ENCODE results near the gene UCHL1.

DNA sequence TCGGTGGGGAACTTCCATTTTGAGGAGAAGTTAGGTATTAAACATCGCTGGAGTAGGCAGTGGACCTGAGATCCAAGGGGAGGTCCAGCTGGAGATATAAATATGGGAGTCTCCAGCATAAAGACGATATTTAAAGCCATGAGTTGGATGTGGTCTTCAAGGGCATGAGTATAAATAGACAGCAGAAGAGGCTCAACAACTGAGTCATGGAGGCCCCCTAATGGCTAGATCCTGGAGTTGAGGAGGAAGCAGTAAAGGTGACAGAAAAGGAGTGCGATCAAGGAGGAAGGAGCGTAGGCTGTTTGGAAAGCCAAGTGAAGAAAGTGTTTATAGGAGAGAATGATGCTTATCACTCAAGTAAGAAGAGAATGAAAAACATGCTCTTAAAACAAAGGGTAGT, 24.3 kb upstream of the UCHL1 start:
- TF ChIP-seq, protein P1, sequence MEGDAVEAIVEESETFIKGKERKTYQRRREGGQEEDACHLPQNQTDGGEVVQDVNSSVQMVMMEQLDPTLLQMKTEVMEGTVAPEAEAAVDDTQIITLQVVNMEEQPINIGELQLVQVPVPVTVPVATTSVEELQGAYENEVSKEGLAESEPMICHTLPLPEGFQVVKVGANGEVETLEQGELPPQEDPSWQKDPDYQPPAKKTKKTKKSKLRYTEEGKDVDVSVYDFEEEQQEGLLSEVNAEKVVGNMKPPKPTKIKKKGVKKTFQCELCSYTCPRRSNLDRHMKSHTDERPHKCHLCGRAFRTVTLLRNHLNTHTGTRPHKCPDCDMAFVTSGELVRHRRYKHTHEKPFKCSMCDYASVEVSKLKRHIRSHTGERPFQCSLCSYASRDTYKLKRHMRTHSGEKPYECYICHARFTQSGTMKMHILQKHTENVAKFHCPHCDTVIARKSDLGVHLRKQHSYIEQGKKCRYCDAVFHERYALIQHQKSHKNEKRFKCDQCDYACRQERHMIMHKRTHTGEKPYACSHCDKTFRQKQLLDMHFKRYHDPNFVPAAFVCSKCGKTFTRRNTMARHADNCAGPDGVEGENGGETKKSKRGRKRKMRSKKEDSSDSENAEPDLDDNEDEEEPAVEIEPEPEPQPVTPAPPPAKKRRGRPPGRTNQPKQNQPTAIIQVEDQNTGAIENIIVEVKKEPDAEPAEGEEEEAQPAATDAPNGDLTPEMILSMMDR (IDR thresholded peaks at IDR 0.05; ENCODE audit: insufficient read depth, low read length) = no peak
- TF ChIP-seq POLR2AphosphoS5 (IDR thresholded peaks at IDR 0.05; ENCODE audit: low read depth) = no peak
- TF ChIP-seq SPI1 (IDR thresholded peaks at IDR 0.05; ENCODE audit: borderline replicate concordance, low read depth) = no peak
- TF ChIP-seq, protein P2, sequence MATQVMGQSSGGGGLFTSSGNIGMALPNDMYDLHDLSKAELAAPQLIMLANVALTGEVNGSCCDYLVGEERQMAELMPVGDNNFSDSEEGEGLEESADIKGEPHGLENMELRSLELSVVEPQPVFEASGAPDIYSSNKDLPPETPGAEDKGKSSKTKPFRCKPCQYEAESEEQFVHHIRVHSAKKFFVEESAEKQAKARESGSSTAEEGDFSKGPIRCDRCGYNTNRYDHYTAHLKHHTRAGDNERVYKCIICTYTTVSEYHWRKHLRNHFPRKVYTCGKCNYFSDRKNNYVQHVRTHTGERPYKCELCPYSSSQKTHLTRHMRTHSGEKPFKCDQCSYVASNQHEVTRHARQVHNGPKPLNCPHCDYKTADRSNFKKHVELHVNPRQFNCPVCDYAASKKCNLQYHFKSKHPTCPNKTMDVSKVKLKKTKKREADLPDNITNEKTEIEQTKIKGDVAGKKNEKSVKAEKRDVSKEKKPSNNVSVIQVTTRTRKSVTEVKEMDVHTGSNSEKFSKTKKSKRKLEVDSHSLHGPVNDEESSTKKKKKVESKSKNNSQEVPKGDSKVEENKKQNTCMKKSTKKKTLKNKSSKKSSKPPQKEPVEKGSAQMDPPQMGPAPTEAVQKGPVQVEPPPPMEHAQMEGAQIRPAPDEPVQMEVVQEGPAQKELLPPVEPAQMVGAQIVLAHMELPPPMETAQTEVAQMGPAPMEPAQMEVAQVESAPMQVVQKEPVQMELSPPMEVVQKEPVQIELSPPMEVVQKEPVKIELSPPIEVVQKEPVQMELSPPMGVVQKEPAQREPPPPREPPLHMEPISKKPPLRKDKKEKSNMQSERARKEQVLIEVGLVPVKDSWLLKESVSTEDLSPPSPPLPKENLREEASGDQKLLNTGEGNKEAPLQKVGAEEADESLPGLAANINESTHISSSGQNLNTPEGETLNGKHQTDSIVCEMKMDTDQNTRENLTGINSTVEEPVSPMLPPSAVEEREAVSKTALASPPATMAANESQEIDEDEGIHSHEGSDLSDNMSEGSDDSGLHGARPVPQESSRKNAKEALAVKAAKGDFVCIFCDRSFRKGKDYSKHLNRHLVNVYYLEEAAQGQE (IDR thresholded peaks at IDR 0.05; ENCODE audit: insufficient replicate concordance, low read depth) = no peak

All from HL-60 (cell line).